WTC11 (cell line): ENCODE measurements around the gene OR2B3. TPM values are rescaled to one million over a fixed set of nuclear protein-coding genes. Genes with fewer than 3 reads are reported as not detected.

Experiments
- ATAC-seq: fragments of 200-7000 bp; cut with Tn5 transposase; 2 replicates; pipeline ENCODE4 v1.10.0; 2021; ENCODE audit warnings: mild to moderate bottlenecking, moderate library complexity
- CTCF ChIA-PET: fragments of 300-600 bp; sonication (Branson Sonifier 250); formaldehyde crosslinking; loops from one replicate; lab custom pipeline; 2021; ENCODE audit warnings: antibody characterized with exemption; lab: Charles Lee
- POLR2A ChIA-PET: fragments of 350-600 bp; sonication (Branson Sonifier 250); formaldehyde crosslinking; loops from one replicate; lab custom pipeline; 2021; ENCODE audit warnings: antibody characterized with exemption; lab: Charles Lee
- DNase-seq: peaks from one replicate; pipeline ENCODE4 v3.0.0; 2021; ENCODE audit warnings: low spot score
- H3K27ac Mint-ChIP-seq: 2 replicates; pipeline ENCODE4 v1.8.0; 2021; ENCODE audit warnings: mixed read lengths
- H3K27me3 Mint-ChIP-seq: 2 replicates; pipeline ENCODE4 v1.8.0; 2021; ENCODE audit warnings: low read depth, mild to moderate bottlenecking, moderate library complexity, mixed read lengths
- H3K36me3 Mint-ChIP-seq: 2 replicates; pipeline ENCODE4 v1.8.0; 2021; ENCODE audit warnings: mixed read lengths
- H3K4me1 Mint-ChIP-seq: 2 replicates; pipeline ENCODE4 v1.8.0; 2022; ENCODE audit warnings: mixed read lengths
- H3K4me3 Mint-ChIP-seq: 2 replicates; pipeline ENCODE4 v1.8.0; 2021; ENCODE audit warnings: mild to moderate bottlenecking, moderate library complexity, mixed read lengths
- H3K9me3 Mint-ChIP-seq: 2 replicates; pipeline ENCODE4 v1.8.0; 2021; ENCODE audit warnings: mixed read lengths
- AR ChIP-seq: fragments of 250-450 bp; sonication (Bioruptor Pico); IDR thresholded peaks from 2 replicates; pipeline ENCODE4 v1.9.0; 2021; ENCODE audit warnings: mild to moderate bottlenecking
- CDX4 ChIP-seq: fragments of 250-450 bp; sonication (Bioruptor Pico); IDR thresholded peaks from 2 replicates; pipeline ENCODE4 v1.9.0; 2021; ENCODE audit warnings: moderate library complexity, mild to moderate bottlenecking, inconsistent platforms, borderline replicate concordance
- CREB1 ChIP-seq: sonication (generic); formaldehyde crosslinking; IDR thresholded peaks from 2 replicates; pipeline ENCODE4 v1.8.0; 2023; ENCODE audit warnings: mild to moderate bottlenecking, missing genetic modification reagents
- CTCF ChIP-seq: fragments of 200-600 bp; IDR thresholded peaks from 2 replicates; pipeline ENCODE4 v1.8.0; 2022; ENCODE audit warnings: antibody characterized with exemption
- E2F1 ChIP-seq: sonication (generic); formaldehyde crosslinking; IDR thresholded peaks from 2 replicates; pipeline ENCODE4 v1.8.0; 2022; ENCODE audit warnings: mild to moderate bottlenecking, missing genetic modification reagents
- FOXK1 ChIP-seq: sonication (generic); formaldehyde crosslinking; IDR thresholded peaks from 2 replicates; pipeline ENCODE4 v1.8.0; 2022; ENCODE audit warnings: mild to moderate bottlenecking, moderate library complexity, missing genetic modification reagents
- FOXP4 ChIP-seq: sonication (generic); formaldehyde crosslinking; IDR thresholded peaks from 2 replicates; pipeline ENCODE4 v1.8.0; 2022; ENCODE audit warnings: mild to moderate bottlenecking, missing genetic modification reagents
- KAT7 ChIP-seq: sonication (generic); formaldehyde crosslinking; IDR thresholded peaks from 2 replicates; pipeline ENCODE4 v1.8.1; 2023; ENCODE audit warnings: missing genetic modification reagents, mild to moderate bottlenecking, borderline replicate concordance
- NR1H2 ChIP-seq: sonication (generic); formaldehyde crosslinking; IDR thresholded peaks from 2 replicates; pipeline ENCODE4 v1.9.0; 2021; ENCODE audit warnings: mild to moderate bottlenecking, moderate library complexity, missing genetic modification reagents
- TEAD1 ChIP-seq: sonication (generic); formaldehyde crosslinking; IDR thresholded peaks from 2 replicates; pipeline ENCODE4 v1.8.0; 2022; ENCODE audit warnings: mild to moderate bottlenecking, missing genetic modification reagents
- ZBTB43 ChIP-seq: sonication (generic); formaldehyde crosslinking; IDR thresholded peaks from 2 replicates; pipeline ENCODE4 v1.8.1; 2023; ENCODE audit warnings: mild to moderate bottlenecking, missing genetic modification reagents
- ZNF232 ChIP-seq: sonication (generic); formaldehyde crosslinking; IDR thresholded peaks from 2 replicates; pipeline ENCODE4 v1.8.0; 2022; ENCODE audit warnings: mild to moderate bottlenecking, missing genetic modification reagents
- ZNF423 ChIP-seq: fragments of 250-450 bp; sonication (Bioruptor Pico); IDR thresholded peaks from 2 replicates; pipeline ENCODE4 v2.1.2; 2022; ENCODE audit warnings: mild to moderate bottlenecking, moderate library complexity
- total RNA-seq: library from RNA; stranded (reverse); gene quantifications from 3 replicates; pipeline ENCODE4 v1.2.3, GENCODE V29; 2021

Gene OR2B3
- total RNA-seq, 1 experiment from 2014 or later: not detected

GRCh38 chr6:29071831-29072723 is 15.0 kb downstream of the OR2B3 start:
- DNase-seq (peak; percentile 60), ATAC-seq (peak; percentile 99)
- TF ChIP-seq CTCF (peak; percentile 79), ZNF423 (CRISPR knock-in tag) (no peak)
- H3K9me3 Mint-ChIP-seq: peaks cover 10% of the 10 kb centered on the region
- ChIA-PET CTCF (interaction anchor here (0.5 to 1.3 kb wide), 20 partner anchors 8 to 406 kb away, joined by 3 to 7 read pairs (median 4); partner anchors contain the start of genes OR2B3 and ZNF311), POLR2A (no interaction called here)
- H3K4me1 Mint-ChIP-seq: no peaks in the 10 kb centered on the region
- no peak overlapping the region for H3K27ac Mint-ChIP-seq
- H3K36me3 Mint-ChIP-seq: no peaks in the 10 kb centered on the region
- no peak overlapping the region for H3K4me3 Mint-ChIP-seq
- no peaks in the 10 kb centered on the region; the same call in 1 of the 2 replicates for H3K27me3 Mint-ChIP-seq

- Mint-ChIP-seq H3K9me3 (peaks cover 11% of the 10 kb centered on the region), H3K27me3 (peaks cover 15% of the 10 kb centered on the region), H3K36me3 (no peaks in the 10 kb centered on the region), H3K4me3 (no peak overlapping the region), H3K27ac (no peak overlapping the region), H3K4me1 (no peaks in the 10 kb centered on the region)
- TF ChIP-seq E2F1 (CRISPR knock-in tag) (no peak), FOXK1 (no peak), FOXP4 (CRISPR knock-in tag) (no peak), AR (CRISPR knock-in tag) (no peak), KAT7 (CRISPR knock-in tag) (no peak), NR1H2 (CRISPR knock-in tag) (no peak), CDX4 (CRISPR knock-in tag) (no peak), CREB1 (CRISPR knock-in tag) (no peak), TEAD1 (CRISPR knock-in tag) (no peak), ZBTB43 (CRISPR knock-in tag) (no peak), ZNF232 (CRISPR knock-in tag) (no peak)
- ChIA-PET POLR2A (no interaction called here), CTCF (no interaction called here)
- no peak for DNase-seq
- no peak for ATAC-seq
Observed at GRCh38 chr6:29051680-29052079, 35.4 kb downstream of the OR2B3 start.
